HepG2 (cell line): ENCODE results near the gene TCFL5. TPM values are rescaled to one million over a fixed set of nuclear protein-coding genes. Genes with fewer than 3 reads are reported as not detected.

Experiments used
- ATF4 ChIP-seq, 2 experiments: fragments of 450-650 bp in 1 of 2; sonication (generic) in 1 of 2; formaldehyde crosslinking; IDR thresholded peaks; 2 replicates each; pipeline versions ENCODE4 v1.5.0 to v1.8.0; 2020 to 2022; ENCODE audit warnings: mild to moderate bottlenecking in 1 of 2, missing genetic modification reagents in 1 of 2
- CREM ChIP-seq, 2 experiments: sonication (generic) in 1 of 2; formaldehyde crosslinking in 1 of 2; IDR thresholded peaks; 2 replicates each; pipeline versions ENCODE4 v1.4.0 to v1.6.1; 2016 to 2020; ENCODE audit warnings: antibody characterized with exemption in 1 of 2, mild to moderate bottlenecking in 1 of 2, missing genetic modification reagents in 1 of 2
- EZH2 ChIP-seq: conservative IDR thresholded peaks from 2 replicates; pipeline ENCODE4 v1.6.1; 2012; ENCODE audit warnings: mild to moderate bottlenecking, low read depth, low read length, moderate library complexity
- FOXK2 ChIP-seq: fragments of 450-650 bp; IDR thresholded peaks from 2 replicates; pipeline ENCODE4 v1.6.1; 2016
- IRX3 ChIP-seq: sonication (generic); formaldehyde crosslinking; IDR thresholded peaks from 2 replicates; pipeline ENCODE4 v1.8.1; 2023; ENCODE audit warnings: mild to moderate bottlenecking, low read depth, missing genetic modification reagents, borderline replicate concordance
- KIAA2018 ChIP-seq: sonication (generic); formaldehyde crosslinking; IDR thresholded peaks from 2 replicates; pipeline ENCODE4 v1.5.0; 2020; ENCODE audit warnings: mild to moderate bottlenecking, missing genetic modification reagents, borderline replicate concordance
- KLF11 ChIP-seq: IDR thresholded peaks from 2 replicates; pipeline ENCODE4 v1.6.1; 2016; ENCODE audit warnings: missing compliant biosample characterization
- MYPOP ChIP-seq: sonication (generic); formaldehyde crosslinking; IDR thresholded peaks from 2 replicates; pipeline ENCODE4 v1.8.1; 2023; ENCODE audit warnings: mild to moderate bottlenecking, moderate library complexity, missing genetic modification reagents
- ZBTB4 ChIP-seq: sonication (generic); formaldehyde crosslinking; IDR thresholded peaks from 2 replicates; pipeline ENCODE4 v1.4.0; 2020; ENCODE audit warnings: missing genetic modification reagents, mild to moderate bottlenecking, borderline replicate concordance
- ZNF18 ChIP-seq: sonication (generic); formaldehyde crosslinking; IDR thresholded peaks from 2 replicates; pipeline ENCODE4 v1.8.0; 2022; ENCODE audit warnings: mild to moderate bottlenecking, missing genetic modification reagents; ENCODE audit not compliant: insufficient replicate concordance
- polyA plus RNA-seq, 8 experiments: library from polyadenylated mRNA; depleted of rRNA in 3 of 8; stranded (reverse) in 7 of 8; unstranded in 1 of 8; fragments of >200 nt; fragmentation: Illumina TruSeq in 4 of 8; extraction: Trizol in 4 of 8; gene quantifications; 2 replicates each; pipeline versions ENCODE4 v1.2.1 to v1.2.3, GENCODE V29; 2011 to 2016; ENCODE audit warnings: low read depth in 4 of 8, missing spikeins in 1 of 8, mixed read lengths in 1 of 8; ENCODE audit not compliant: insufficient read depth in 1 of 8
- total RNA-seq, 5 experiments: library from RNA; depleted of rRNA; stranded (reverse); fragments of >200 nt; fragmentation: Illumina TruSeq; extraction: Trizol; gene quantifications; 2 replicates each; pipeline ENCODE4 v1.2.3, GENCODE V29; 2016; ENCODE audit warnings: low read depth in 1 of 5

TCFL5 gene
- total and polyA plus RNA-seq, 2 of the 13 experiments (the other 11 are each of a cell fraction or from before 2014, with no cell fraction given) = 14.8 to 20.0 TPM

- TF ChIP-seq ZBTB4 (CRISPR knock-in tag) (peak; percentile 25; the same call in 1 of the 2 replicates), ZNF18 (CRISPR knock-in tag) (peak; percentile 72), KIAA2018 (CRISPR knock-in tag) (no peak), IRX3 (CRISPR knock-in tag) (no peak; the same call in 1 of the 2 replicates), CREM (IDR thresholded peaks at IDR 0.05) (no peak; the same call in 1 of the 2 replicates), CREM (CRISPR knock-in tag; IDR thresholded peaks at IDR 0.05) (0 out of 2 replicates have a peak, but pooled peaks have one; percentile 8), EZH2 (no peak), KLF11 (CRISPR knock-in tag) (no peak), ATF4 (CRISPR knock-in tag; IDR thresholded peaks at IDR 0.05) (no peak), MYPOP (peak; percentile 89), FOXK2 (no peak)
These were observed 67.5 kb downstream of the TCFL5 start (continued) for GRCh38 chr20:62794007-62794724.
